GM18858 (cell line): ENCODE results near the gene ARHGAP24.
"Not testable (repeated sequence)": the region's sequence is repeated elsewhere in the genome, so short reads cannot be mapped to it uniquely, and the experiment has no call there.

ENCODE experiments used
- ATAC-seq: cut with Tn5 transposase; IDR thresholded peaks from one replicate; pipeline ENCODE4 v1.9.1; 2021; ENCODE audit not compliant: unreplicated experiment

The ARHGAP24 gene

GRCh38 chr4:85993641-85994040, 518.7 kb downstream of the ARHGAP24 start:
- ATAC-seq = no peak

GRCh38 chr4:85994576-85994975, 519.6 kb downstream of the ARHGAP24 start:
- ATAC-seq = no peak

- peak; percentile 48 for ATAC-seq
These were observed 520.4 kb downstream of the ARHGAP24 start for GRCh38 chr4:85995361-85995760.

GRCh38 chr4:86001591-86001990, 526.6 kb downstream of the ARHGAP24 start:
- ATAC-seq = no peak

GRCh38 chr4:86004030-86004429, 529.1 kb downstream of the ARHGAP24 start:
- ATAC-seq = no peak

- ATAC-seq = no peak
These were observed 531.1 kb downstream of the ARHGAP24 start for GRCh38 chr4:86006057-86006456.

GRCh38 chr4:86007042-86007441, 532.1 kb downstream of the ARHGAP24 start:
- no peak for ATAC-seq

GRCh38 chr4:86011117-86011516, 536.2 kb downstream of the ARHGAP24 start:
- ATAC-seq = no peak

- no peak for ATAC-seq
These were observed 538.7 kb downstream of the ARHGAP24 start for GRCh38 chr4:86013621-86014020.

- ATAC-seq = peak; percentile 84
These were observed 539.6 kb downstream of the ARHGAP24 start for GRCh38 chr4:86014599-86014998.

- ATAC-seq = no peak
These were observed 540.7 kb downstream of the ARHGAP24 start for GRCh38 chr4:86015412-86016350.

- ATAC-seq = no peak
These were observed 544.4 kb downstream of the ARHGAP24 start for GRCh38 chr4:86019362-86019761.

- no peak for ATAC-seq
These were observed 545.0 kb downstream of the ARHGAP24 start for GRCh38 chr4:86019906-86020305.

GRCh38 chr4:86021671-86022070, 546.7 kb downstream of the ARHGAP24 start:
- not testable (repeated sequence) for ATAC-seq

GRCh38 chr4:86026720-86027119, 551.8 kb downstream of the ARHGAP24 start:
- ATAC-seq = no peak

- ATAC-seq = no peak
These were observed 557.0 kb downstream of the ARHGAP24 start for GRCh38 chr4:86031927-86032326.

- no peak for ATAC-seq
These were observed 557.6 kb downstream of the ARHGAP24 start for GRCh38 chr4:86032476-86033022.

- ATAC-seq = no peak
These were observed 558.2 kb downstream of the ARHGAP24 start for GRCh38 chr4:86033171-86033570.

- ATAC-seq = no peak
These were observed 559.7 kb downstream of the ARHGAP24 start for GRCh38 chr4:86034616-86035015.

GRCh38 chr4:86035688-86036087, 560.7 kb downstream of the ARHGAP24 start:
- no peak for ATAC-seq

GRCh38 chr4:86036736-86037135, 561.8 kb downstream of the ARHGAP24 start:
- no peak for ATAC-seq

GRCh38 chr4:86038037-86038436, 563.1 kb downstream of the ARHGAP24 start:
- no peak for ATAC-seq
